T-cell (primary cell): ENCODE results near the gene BRD4. TPM values are rescaled to one million over a fixed set of nuclear protein-coding genes. Genes with fewer than 3 reads are reported as not detected.

Experiments
- ATAC-seq, 4 experiments: fragments of 200-7000 bp in 3 of 4; fragments of 150-1000 bp in 1 of 4; cut with Tn5 transposase; replicated peaks in 1 of 4; 1 replicate in 3 of 4; 2 replicates in 1 of 4; pipeline ENCODE4 v1.10.0; 2021; ENCODE audit warnings: moderate library complexity in 3 of 4, mild to moderate bottlenecking in 2 of 4, moderate number of reproducible peaks in 1 of 4
- CTCF ChIA-PET, 2 donors: fragments of 300-600 bp; sonication (Branson Sonifier 250); formaldehyde crosslinking; loops; one replicate each; lab custom pipeline; 2022; ENCODE audit warnings: antibody characterized with exemption in 2 of 2; lab: Charles Lee
- POLR2A ChIA-PET, 2 donors: fragments of 300-600 bp; sonication (Branson Sonifier 250); formaldehyde crosslinking; loops; one replicate each; lab custom pipeline; 2022; ENCODE audit warnings: antibody characterized with exemption in 2 of 2; lab: Charles Lee
- DNase-seq, 35 experiments: peaks; one replicate each; pipeline versions ENCODE4 v3.0.0 to v3.0.0-alpha.2; 2013 to 2023
- H3K27ac ChIP-seq: one replicate; pipeline ENCODE4 v1.5.1; 2013; ENCODE audit warnings: low read length
- H3K27me3 ChIP-seq, 2 experiments: replicated peaks in 1 of 2; 1 replicate in 1 of 2; 2 replicates in 1 of 2; pipeline versions ENCODE4 v1.6.1 to v1.7.0; 2013; ENCODE audit warnings: low read length in 1 of 2, mixed read lengths in 1 of 2; ENCODE audit not compliant: control insufficient read depth in 2 of 2, insufficient read depth in 2 of 2; ENCODE audit errors: extremely low read depth in 1 of 2
- H3K36me3 ChIP-seq, 2 donors: 1 replicate in 1 of 2; 2 replicates in 1 of 2; pipeline versions ENCODE4 v1.6.1 to v1.7.0; 2013; ENCODE audit warnings: low read length in 1 of 2; ENCODE audit not compliant: control insufficient read depth in 2 of 2, insufficient read depth in 1 of 2; ENCODE audit errors: extremely low read depth in 1 of 2
- H3K4me1 ChIP-seq, 2 experiments: 1 replicate in 1 of 2; 2 replicates in 1 of 2; pipeline versions ENCODE4 v1.6.1 to v1.7.0; 2013; ENCODE audit warnings: low read length in 2 of 2, mixed read lengths in 1 of 2; ENCODE audit not compliant: insufficient read depth in 2 of 2, control insufficient read depth in 1 of 2; ENCODE audit errors: extremely low read depth in 1 of 2
- H3K4me3 ChIP-seq, 2 donors: 1 replicate in 1 of 2; 2 replicates in 1 of 2; pipeline versions ENCODE4 v1.5.1 to v1.7.0; 2013; ENCODE audit warnings: mild to moderate bottlenecking in 2 of 2, low read length in 1 of 2, moderate library complexity in 1 of 2; ENCODE audit not compliant: control insufficient read depth in 1 of 2; ENCODE audit errors: extremely low read depth in 1 of 2
- H3K9me3 ChIP-seq: 2 replicates; pipeline ENCODE4 v1.7.0; 2013
- H3K27ac Mint-ChIP-seq, 2 donors: one replicate each; pipeline ENCODE4 v1.8.0; 2020 to 2021; ENCODE audit warnings: mild to moderate bottlenecking in 2 of 2, mixed read lengths in 2 of 2
- H3K27me3 Mint-ChIP-seq, 2 donors: one replicate each; pipeline ENCODE4 v1.8.0; 2021 to 2022; ENCODE audit warnings: mixed read lengths in 2 of 2
- H3K36me3 Mint-ChIP-seq: one replicate; pipeline ENCODE4 v1.8.0; 2021; ENCODE audit warnings: mixed read lengths
- H3K4me1 Mint-ChIP-seq, 3 donors: one replicate each; pipeline ENCODE4 v1.8.0; 2020 to 2022; ENCODE audit warnings: mixed read lengths in 3 of 3, mild to moderate bottlenecking in 1 of 3
- H3K4me3 Mint-ChIP-seq, 3 donors: one replicate each; pipeline ENCODE4 v1.8.0; 2020 to 2022; ENCODE audit warnings: mild to moderate bottlenecking in 3 of 3, mixed read lengths in 3 of 3, moderate library complexity in 3 of 3
- H3K9me3 Mint-ChIP-seq, 3 donors: one replicate each; pipeline ENCODE4 v1.8.0; 2020 to 2022; ENCODE audit warnings: mixed read lengths in 3 of 3
- WGBS: methylation state at CpG from one replicate; pipeline ENCODE4 v1.1.5; 2013; ENCODE audit warnings: missing lambda C conversion rate; ENCODE audit not compliant: insufficient coverage; 5-methylcytosine and 5-hydroxymethylcytosine counted together
- total RNA-seq, 35 experiments: library from RNA in 6 of 35; stranded (reverse) in 6 of 35; fragments of 120-200 nt in 1 of 35; gene quantifications; one replicate each; pipeline versions ENCODE4 v1.2.1 to v1.2.4 and lab custom pipeline; 2013 to 2026

Gene BRD4
- total RNA-seq, 5 donors from 2014 or later (not counting 1 experiment from before 2014, with no cell fraction given) = 115 to 154 (median 139) TPM

DNA sequence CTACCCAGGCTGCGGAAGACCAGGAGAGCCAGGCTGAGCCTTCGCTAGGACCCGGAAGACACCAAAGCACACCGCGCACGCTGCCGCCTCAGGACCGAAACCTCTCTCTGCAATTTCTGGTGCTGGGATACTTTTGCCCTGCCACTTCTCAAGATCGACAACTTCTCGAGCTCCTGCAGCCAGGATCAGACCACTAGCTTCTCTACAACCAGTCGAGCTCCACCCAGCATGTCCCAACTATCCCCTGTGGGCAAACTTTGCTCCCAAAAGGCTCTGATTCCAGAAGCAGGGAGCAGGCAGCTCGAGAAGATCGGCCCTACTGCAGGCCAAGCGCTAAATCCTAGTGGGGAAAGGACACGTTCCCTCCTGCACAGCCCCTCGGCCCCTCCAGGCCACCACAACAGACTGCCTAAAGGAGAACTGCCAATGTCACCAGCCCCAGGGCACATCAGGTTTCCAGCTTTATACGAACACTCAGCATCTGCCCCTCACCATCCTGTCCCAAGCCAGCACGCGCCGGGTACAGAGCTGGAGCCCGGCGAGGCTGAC is 46.3 kb upstream of the BRD4 start:
- no peaks in the 10 kb centered on the region for H3K27me3 ChIP-seq
- Mint-ChIP-seq H3K36me3 (no peaks in the 10 kb centered on the region), H3K4me1 (peaks cover 31 to 51% (median 49%) of the 10 kb centered on the region in 3 donors), H3K27ac (peak overlapping the region; percentile 96), H3K4me3 (peak overlapping the region; percentile 91 to 98 (median 97)), H3K9me3 (no peaks in the 10 kb centered on the region), H3K27me3 (no peaks in the 10 kb centered on the region)
- ChIA-PET CTCF (interaction anchor here (0.5 to 2.8 kb wide), 6 partner anchors 8 to 1355 kb away, joined by 3 to 20 read pairs (median 3); partner anchors contain the start of gene AKAP8L (in 1 of the 2)), POLR2A (interaction anchor here (0.6 to 1.1 kb wide), 3 partner anchors 10 to 61 kb away, joined by 3 to 10 read pairs (median 4); no protein-coding TSS in a partner anchor)
- peaks cover 7 to 47% of the 10 kb centered on the region in 2 experiments for H3K4me1 ChIP-seq
- H3K36me3 ChIP-seq = peaks cover 0 to 14% of the 10 kb centered on the region in 2 donors
- DNase-seq (peak in 29 of 35 experiments; percentile 20 to 70 (median 38)), ATAC-seq (peak in 1 of 4 experiments; percentile 8)
- no peaks in the 10 kb centered on the region for H3K9me3 ChIP-seq
- peak overlapping the region; percentile 96 for H3K27ac ChIP-seq
- H3K4me3 ChIP-seq = peak overlapping the region; percentile 90 to 99
- 0% methylated on average over 22 of the region's 22 CpGs for WGBS

DNA sequence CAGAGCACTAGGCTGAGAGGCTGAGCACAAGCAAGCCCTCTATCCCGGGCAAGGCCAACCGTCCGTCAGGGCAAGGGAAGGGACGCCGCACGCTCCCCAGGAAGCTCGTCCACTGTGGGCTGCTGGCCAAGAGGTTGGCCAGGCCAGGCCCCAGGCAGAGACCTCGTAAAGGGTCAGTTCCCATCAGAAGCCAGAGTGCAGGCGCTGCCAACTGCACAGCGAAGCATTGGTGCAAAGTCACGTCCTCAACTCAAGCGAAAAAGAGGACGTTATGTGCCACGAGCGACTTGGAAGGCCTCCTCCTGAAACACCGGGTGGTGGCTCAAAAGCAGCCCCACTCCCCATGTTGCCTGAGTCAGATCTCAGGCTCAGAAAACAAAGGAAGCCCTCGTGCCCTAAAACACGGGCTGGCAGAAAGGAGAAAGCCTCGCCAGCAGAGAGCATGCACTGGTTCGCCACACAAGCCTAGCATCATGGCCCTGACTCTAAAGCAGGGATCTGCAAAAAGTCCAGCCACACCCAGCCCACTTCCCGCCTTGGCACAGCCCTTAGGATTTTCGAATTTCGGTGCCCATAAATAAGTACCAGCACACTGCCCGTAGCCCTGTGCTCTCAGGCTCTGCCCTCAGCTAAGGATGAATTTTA is 42.6 kb upstream of the BRD4 start:
- H3K36me3 ChIP-seq = peaks cover 12 to 50% of the 10 kb centered on the region in 2 donors
- H3K4me1 ChIP-seq = peaks cover 7 to 48% of the 10 kb centered on the region in 2 experiments
- DNase-seq (no peak), ATAC-seq (no peak)
- Mint-ChIP-seq H3K36me3 (peaks cover 14% of the 10 kb centered on the region), H3K4me1 (peaks cover 22 to 40% (median 39%) of the 10 kb centered on the region in 3 donors), H3K9me3 (no peaks in the 10 kb centered on the region), H3K4me3 (no peak overlapping the region), H3K27me3 (no peaks in the 10 kb centered on the region), H3K27ac (no peak overlapping the region)
- WGBS = 93% methylated on average over 20 of the region's 24 CpGs
- no peaks in the 10 kb centered on the region for H3K27me3 ChIP-seq
- POLR2A ChIA-PET = no interaction called here
- H3K27ac ChIP-seq = no peak overlapping the region
- CTCF ChIA-PET = interaction anchor here in 1 of 2 donors (0.7 kb wide), 1 partner anchor 26 kb away, joined by 3 read pairs; no protein-coding TSS in a partner anchor
- H3K9me3 ChIP-seq = no peaks in the 10 kb centered on the region
- no peak overlapping the region for H3K4me3 ChIP-seq

DNA sequence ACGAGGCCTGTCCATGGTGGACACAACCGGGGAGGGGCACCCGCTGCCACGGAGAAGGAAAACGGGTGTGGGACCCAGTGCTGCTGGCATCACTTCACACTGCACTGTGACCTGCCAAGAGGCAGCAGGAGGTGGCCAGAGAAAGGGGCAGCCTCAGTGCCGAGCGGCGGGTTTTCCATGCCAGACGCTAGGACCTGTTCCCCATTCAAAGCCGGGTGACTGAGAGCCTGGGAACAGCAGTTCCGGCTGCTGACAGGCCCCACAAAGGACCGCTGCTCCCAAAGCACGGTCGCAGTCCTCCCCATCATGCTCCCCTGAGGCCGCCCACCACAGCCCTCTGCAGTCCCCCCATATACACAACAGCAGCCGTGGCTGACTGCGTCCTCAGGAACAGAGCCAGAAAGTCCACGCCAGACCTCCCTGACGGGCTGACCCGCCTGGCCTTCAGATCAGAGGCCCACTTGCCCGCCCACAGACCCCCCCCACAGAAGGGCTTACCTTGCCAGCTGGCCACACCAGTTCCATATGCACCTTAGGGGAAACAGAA is 41.8 kb upstream of the BRD4 start:
- Mint-ChIP-seq H3K27me3 (no peaks in the 10 kb centered on the region), H3K4me3 (no peak overlapping the region), H3K9me3 (no peaks in the 10 kb centered on the region), H3K36me3 (peaks cover 14% of the 10 kb centered on the region), H3K4me1 (peaks cover 22 to 40% (median 39%) of the 10 kb centered on the region in 3 donors), H3K27ac (no peak overlapping the region)
- peaks cover 7 to 48% of the 10 kb centered on the region in 2 experiments for H3K4me1 ChIP-seq
- no peak overlapping the region for H3K27ac ChIP-seq
- no peak overlapping the region for H3K4me3 ChIP-seq
- peaks cover 16 to 58% of the 10 kb centered on the region in 2 donors for H3K36me3 ChIP-seq
- 94% methylated on average over 19 of the region's 21 CpGs for WGBS
- ChIA-PET POLR2A (no interaction called here), CTCF (no interaction called here)
- ATAC-seq (no peak), DNase-seq (no peak)
- no peaks in the 10 kb centered on the region for H3K27me3 ChIP-seq
- no peaks in the 10 kb centered on the region for H3K9me3 ChIP-seq

DNA sequence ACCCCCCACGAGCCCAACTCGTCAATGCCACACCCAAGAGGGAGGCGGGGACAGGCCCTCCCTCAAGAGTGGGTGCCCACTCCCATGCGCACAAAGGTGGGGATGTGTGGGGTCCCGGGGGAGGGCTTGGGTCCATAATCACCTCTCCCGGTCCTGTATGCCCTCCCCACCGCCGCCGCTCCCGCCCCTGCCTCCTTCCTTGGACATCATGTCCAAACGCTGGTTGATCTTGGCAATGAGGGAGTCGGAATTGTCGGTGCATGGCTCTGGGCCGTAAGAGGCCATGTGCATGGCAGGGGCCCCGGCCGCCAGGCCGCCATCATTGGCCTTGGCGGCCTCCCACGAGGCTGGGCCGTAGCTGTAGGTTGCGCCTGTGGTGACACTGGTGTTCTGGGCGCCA is 41.3 kb upstream of the BRD4 start:
- DNase-seq = no peak
- ChIA-PET CTCF (no interaction called here), POLR2A (no interaction called here)
- no peaks in the 10 kb centered on the region for H3K27me3 Mint-ChIP-seq
- Histone ChIP-seq H3K9me3 (no peaks in the 10 kb centered on the region), H3K4me3 (no peak overlapping the region), H3K27ac (no peak overlapping the region), H3K36me3 (peaks cover 19 to 63% of the 10 kb centered on the region in 2 donors), H3K27me3 (no peaks in the 10 kb centered on the region), H3K4me1 (peaks cover 7 to 48% of the 10 kb centered on the region in 2 experiments)
- WGBS = 92% methylated on average over 17 of the region's 22 CpGs
- H3K27ac Mint-ChIP-seq = no peak overlapping the region
- ATAC-seq = no peak
- peaks cover 24 to 40% (median 39%) of the 10 kb centered on the region in 3 donors for H3K4me1 Mint-ChIP-seq
- no peaks in the 10 kb centered on the region for H3K9me3 Mint-ChIP-seq
- H3K4me3 Mint-ChIP-seq = no peak overlapping the region
- peaks cover 17% of the 10 kb centered on the region for H3K36me3 Mint-ChIP-seq

DNA sequence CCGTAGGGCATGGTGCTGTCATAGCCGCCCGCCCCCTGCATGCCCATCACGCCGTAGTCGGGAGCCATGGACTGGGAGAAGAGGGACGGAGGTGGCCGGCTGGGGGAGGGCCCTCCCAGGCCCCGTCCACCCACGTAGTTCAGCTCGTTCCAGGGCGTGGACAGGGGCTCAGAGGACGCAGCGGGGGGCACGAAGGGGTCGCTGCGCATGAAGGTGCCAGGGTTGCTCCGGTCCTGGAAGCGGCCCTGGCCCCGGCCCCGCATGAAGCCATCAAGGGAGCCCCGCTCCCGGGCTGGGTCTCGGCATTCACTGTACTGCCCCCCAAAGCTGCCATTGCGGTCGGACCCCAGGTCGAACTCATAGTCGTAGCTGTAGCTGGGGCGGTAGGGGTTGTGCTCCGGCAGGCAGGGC is 40.6 kb upstream of the BRD4 start:
- Mint-ChIP-seq H3K27me3 (no peaks in the 10 kb centered on the region), H3K27ac (no peak overlapping the region), H3K4me1 (peaks cover 18 to 35% (median 33%) of the 10 kb centered on the region in 3 donors), H3K4me3 (no peak overlapping the region), H3K36me3 (peaks cover 22% of the 10 kb centered on the region), H3K9me3 (no peaks in the 10 kb centered on the region)
- 97% methylated on average over 26 of the region's 30 CpGs for WGBS
- POLR2A ChIA-PET = interaction anchor here in 1 of 2 donors (0.5 kb wide), 1 partner anchor 39 kb away, joined by 3 read pairs; no protein-coding TSS in a partner anchor
- CTCF ChIA-PET = no interaction called here
- Histone ChIP-seq H3K27ac (no peak overlapping the region), H3K4me3 (no peak overlapping the region), H3K9me3 (no peaks in the 10 kb centered on the region), H3K36me3 (peaks cover 22 to 70% of the 10 kb centered on the region in 2 donors), H3K27me3 (no peaks in the 10 kb centered on the region), H3K4me1 (peaks cover 6 to 48% of the 10 kb centered on the region in 2 experiments)
- DNase-seq (no peak), ATAC-seq (no peak)

DNA sequence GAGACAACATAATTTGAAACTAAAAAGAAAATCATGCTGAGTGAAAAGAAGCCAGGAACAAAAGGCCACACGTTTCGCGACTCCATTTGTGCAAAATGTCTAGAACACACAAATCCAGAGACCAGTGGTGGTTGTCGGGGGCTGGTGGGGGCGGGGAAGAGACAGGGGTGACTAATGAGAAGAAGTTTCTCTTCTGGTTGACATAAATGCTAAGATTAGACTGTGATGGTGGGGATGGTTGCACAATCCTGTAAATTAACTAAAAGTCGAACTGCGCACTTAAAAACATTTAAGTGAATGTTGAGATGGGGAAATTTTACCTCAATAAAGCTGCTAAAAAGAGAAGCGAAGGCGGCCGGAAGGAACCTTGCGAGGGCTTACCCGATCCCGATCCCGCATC is 40.1 kb upstream of the BRD4 start:
- no peak for ATAC-seq
- no peak for DNase-seq

More for the DNA sequence above, 40.1 kb upstream of the BRD4 start:
- Histone ChIP-seq H3K27me3 (no peaks in the 10 kb centered on the region), H3K9me3 (no peaks in the 10 kb centered on the region), H3K27ac (no peak overlapping the region), H3K4me1 (peaks cover 2 to 43% of the 10 kb centered on the region in 2 experiments), H3K36me3 (peaks cover 22 to 75% of the 10 kb centered on the region in 2 donors), H3K4me3 (no peak overlapping the region)
- Mint-ChIP-seq H3K4me3 (no peak overlapping the region), H3K4me1 (peaks cover 14 to 31% (median 29%) of the 10 kb centered on the region in 3 donors), H3K27ac (no peak overlapping the region), H3K27me3 (no peaks in the 10 kb centered on the region), H3K9me3 (no peaks in the 10 kb centered on the region), H3K36me3 (peaks cover 25% of the 10 kb centered on the region)
- 92% methylated on average over 13 of the region's 14 CpGs for WGBS
- POLR2A ChIA-PET = interaction anchor here in 1 of 2 donors (0.7 kb wide), 1 partner anchor 23 kb away, joined by 8 read pairs; no protein-coding TSS in a partner anchor
- CTCF ChIA-PET = no interaction called here
